Ovary (tissue), 9 donors: ENCODE measurements around the gene CNOT1. TPM values are rescaled to one million over a fixed set of nuclear protein-coding genes. Genes with fewer than 3 reads are reported as not detected.

Source experiments
- DNase-seq, 5 donors: peaks; one replicate each; pipeline ENCODE4 v3.0.0-alpha.2; 2019 to 2020
- H3K27ac ChIP-seq, 2 donors: fragments of 200-600 bp; one replicate each; pipeline versions ENCODE4 v1.5.1 to v1.8.0; 2019 to 2022
- H3K27me3 ChIP-seq: fragments of 200-600 bp; one replicate; pipeline ENCODE4 v1.8.0; 2022
- H3K36me3 ChIP-seq: fragments of 200-600 bp; sonication (generic); one replicate; pipeline ENCODE4 v1.5.1; 2019
- H3K4me1 ChIP-seq: one replicate; pipeline ENCODE4 v1.8.1; 2013; ENCODE audit warnings: mild to moderate bottlenecking, moderate library complexity; ENCODE audit not compliant: insufficient read depth
- H3K4me3 ChIP-seq: fragments of 200-600 bp; sonication (generic); one replicate; pipeline ENCODE4 v1.5.1; 2017
- H3K9me3 ChIP-seq, 2 donors: fragments of 200-600 bp in 1 of 2; sonication (generic) in 1 of 2; one replicate each; pipeline versions ENCODE4 v1.5.1 to v1.8.1; 2013 to 2019; ENCODE audit warnings: mild to moderate bottlenecking in 1 of 2, moderate library complexity in 1 of 2
- CTCF ChIP-seq, 3 donors: fragments of 450-650 bp in 2 of 3; fragments of 200-600 bp in 1 of 3; IDR thresholded peaks; one replicate each; pipeline versions ENCODE4 v1.5.1 to v1.8.0; 2016 to 2022; ENCODE audit warnings: antibody characterized with exemption in 3 of 3, mild to moderate bottlenecking in 1 of 3
- EP300 ChIP-seq: sonication (generic); formaldehyde crosslinking; IDR thresholded peaks from one replicate; pipeline ENCODE4 v1.6.1; 2017; ENCODE audit warnings: antibody characterized with exemption
- POLR2A ChIP-seq: fragments of 450-650 bp; IDR thresholded peaks from one replicate; pipeline ENCODE4 v1.6.1; 2017; ENCODE audit warnings: antibody characterized with exemption, mild to moderate bottlenecking, moderate library complexity
- WGBS, 3 donors: extraction: QIAGEN DNeasy Blood & Tissue Kit in 1 of 3; methylation state at CpG; one replicate each; pipeline versions ENCODE4 v1.1.5 to v1.1.7; 2013 to 2017; 5-methylcytosine and 5-hydroxymethylcytosine counted together
- intact Hi-C, 4 donors: fragments of 100-400 bp; cut with DNase I; formaldehyde crosslinking; loops; one replicate each; pipeline versions ENCODE4 v1.11.0 to v1.15.1; 2022 to 2023
- polyA plus RNA-seq, 2 donors: library from polyadenylated mRNA; stranded (reverse); fragments of 200-250 nt in 1 of 2; fragments of 350-450 nt in 1 of 2; fragmentation: Illumina TruSeq in 1 of 2; extraction: RNeasy Lipid Tissue Mini Kit (QIAGEN cat#74804) in 1 of 2; gene quantifications; one replicate each; pipeline ENCODE4 v1.2.3, GENCODE V29; 2013 to 2014
- total RNA-seq, 7 donors: library from RNA; depleted of rRNA in 2 of 7; stranded (reverse); fragments of >200 nt in 2 of 7; fragmentation: NEBNext Ultra II Directional in 3 of 7; extraction: Animal tissue kit (Norgen Biotek cat#: 25700) in 3 of 7; gene quantifications; one replicate each; pipeline versions ENCODE4 v1.1.0 to v1.2.4, GENCODE V29; 2016 to 2023
- donor health status: DM: no; HTN: no; CAD: no; lungs with moderate emphysema.
- donor health status: DM: no; HTN: no; CAD: no.
- donor health status: Bipolar disorder and iron deficiency.
- donor health status: DM: yes; HTN: yes; CAD: no.
- donor health status: DM: no; HTN: no; CAD: no.
- donor health status: DM: yes; HTN: yes; CAD: no.

The CNOT1 gene
- total and polyA plus RNA-seq, 9 donors, result 63.8 to 145 (median 111) TPM

DNA sequence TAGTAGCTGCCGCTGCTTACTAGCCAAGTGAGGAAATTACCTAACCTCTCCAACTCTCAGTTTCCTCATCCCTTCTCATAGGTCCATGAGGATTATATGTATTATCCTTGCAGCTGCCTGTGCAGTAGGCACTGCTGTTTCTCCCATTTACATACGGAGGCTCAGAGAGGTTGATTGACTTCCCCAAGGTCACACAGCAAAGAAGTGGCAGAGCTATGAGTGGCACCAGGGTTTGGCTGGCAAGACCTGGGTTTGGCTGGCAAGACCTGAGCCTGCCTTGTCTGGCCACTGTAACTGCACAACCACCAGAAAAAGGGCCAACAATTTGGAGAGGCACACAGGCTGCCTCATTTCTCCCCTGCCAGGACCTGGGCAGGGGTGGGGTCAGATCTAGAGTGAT lies 132.2 kb downstream of the CNOT1 start:
- Histone ChIP-seq H3K27ac (no peak overlapping the region), H3K4me3 (no peak overlapping the region), H3K27me3 (no peaks in the 10 kb centered on the region), H3K36me3 (no peaks in the 10 kb centered on the region), H3K9me3 (no peaks in the 10 kb centered on the region), H3K4me1 (peaks cover 6% of the 10 kb centered on the region)
- 62 to 78% (median 66%) methylated on average over 2 of the region's 2 CpGs for WGBS, 3 donors
- DNase-seq, result peak in 1 of 5 donors; percentile 10
- TF ChIP-seq CTCF (IDR thresholded peaks at IDR 0.05) (no peak), EP300 (no peak), POLR2A (no peak)
- intact Hi-C loops, result loop anchor here in 2 of 4 donors (10.0 kb wide), 2 partner anchors 163 to 473 kb away; partner anchors contain the start of gene MMP15 (in 1 of the 2)

DNA sequence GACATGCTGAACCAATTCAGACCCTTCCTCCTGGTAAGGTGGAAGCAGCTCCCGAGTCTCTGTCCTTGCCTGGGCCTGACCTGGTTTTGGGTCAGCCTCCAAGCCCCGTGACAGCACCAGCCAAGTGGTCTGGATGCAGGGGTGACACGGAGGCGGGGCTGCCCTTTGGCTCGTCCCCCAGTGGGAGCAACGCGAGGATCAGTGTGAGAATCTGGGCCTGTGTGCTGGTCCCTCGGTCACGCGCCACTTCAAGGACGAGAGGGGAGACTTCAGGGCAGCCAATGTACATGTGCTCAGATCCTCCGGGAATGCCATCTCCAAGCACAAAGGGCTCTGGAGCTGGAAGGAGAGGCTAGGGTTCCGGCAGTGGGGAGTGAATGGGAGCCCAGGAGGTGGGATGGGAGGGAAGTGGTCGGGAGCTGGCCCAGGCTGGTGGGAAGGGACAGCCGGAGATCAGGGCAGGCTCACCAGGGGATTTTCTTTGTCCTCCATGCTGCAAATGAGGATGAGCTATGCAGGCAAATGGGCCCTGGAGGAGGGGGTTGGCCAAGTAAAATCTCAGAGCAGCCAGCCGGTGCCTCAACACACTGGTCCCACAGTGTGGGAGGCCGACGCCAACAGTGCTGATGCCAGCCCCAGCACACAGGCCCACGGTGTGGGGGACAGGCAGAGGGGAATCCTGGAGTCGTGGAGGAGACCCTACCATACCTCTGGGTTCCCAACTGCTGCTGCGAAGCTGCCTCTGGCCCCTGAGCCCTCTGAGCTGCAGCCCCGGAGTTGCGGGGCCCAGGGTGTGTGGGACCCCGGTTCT lies 133.9 kb downstream of the CNOT1 start:
- intact Hi-C loops, result loop anchor here in 2 of 4 donors (10.0 kb wide), 2 partner anchors 161 to 471 kb away; partner anchors contain the start of gene MMP15 (in 1 of the 2)
- DNase-seq, result no peak
- Histone ChIP-seq H3K27ac (no peak overlapping the region), H3K9me3 (no peaks in the 10 kb centered on the region), H3K27me3 (no peaks in the 10 kb centered on the region), H3K36me3 (no peaks in the 10 kb centered on the region), H3K4me3 (no peak overlapping the region), H3K4me1 (peaks cover 3% of the 10 kb centered on the region)
- WGBS, 3 donors, result 58 to 62% (median 59%) methylated on average over 24 of the region's 24 CpGs
- TF ChIP-seq CTCF (IDR thresholded peaks at IDR 0.05) (no peak), EP300 (no peak), POLR2A (no peak)

- H3K27ac ChIP-seq, result no peak overlapping the region
- H3K27me3 ChIP-seq, result no peaks in the 10 kb centered on the region
- intact Hi-C loops, result loop anchor here in 2 of 4 donors (10.0 kb wide), 2 partner anchors 160 to 470 kb away; partner anchors contain the start of gene MMP15 (in 1 of the 2)
- H3K36me3 ChIP-seq, result no peaks in the 10 kb centered on the region
- peaks cover 2% of the 10 kb centered on the region for H3K4me1 ChIP-seq
- TF ChIP-seq EP300, result no peak
- no peak for TF ChIP-seq CTCF (IDR thresholded peaks at IDR 0.05)
- no peak for TF ChIP-seq POLR2A
- no peak overlapping the region for H3K4me3 ChIP-seq
- peak; percentile 42 to 80 (median 59) for DNase-seq
- no peaks in the 10 kb centered on the region for H3K9me3 ChIP-seq
- WGBS, 3 donors, result 2 to 4% (median 2%) methylated on average over 8 of the region's 8 CpGs
These were observed 134.6 kb downstream of the CNOT1 start for GRCh38 chr16:58494981-58495520.

GRCh38 chr16:58493756-58494431 lies 135.7 kb downstream of the CNOT1 start:
- Histone ChIP-seq H3K27ac (no peak overlapping the region), H3K36me3 (no peaks in the 10 kb centered on the region), H3K4me3 (no peak overlapping the region), H3K27me3 (no peaks in the 10 kb centered on the region), H3K4me1 (no peaks in the 10 kb centered on the region), H3K9me3 (no peaks in the 10 kb centered on the region)
- intact Hi-C loops, result loop anchor here in 2 of 4 donors (10.0 kb wide), 2 partner anchors 159 to 469 kb away; partner anchors contain the start of gene MMP15 (in 1 of the 2)
- 73 to 74% (median 74%) methylated on average over 20 of the region's 20 CpGs for WGBS, 3 donors
- no peak for DNase-seq
- TF ChIP-seq POLR2A (no peak), CTCF (IDR thresholded peaks at IDR 0.05) (no peak), EP300 (no peak)
